Measurements from ENCODE around the gene FER.
"Not testable (repeated sequence)": the region's sequence is repeated elsewhere in the genome, so short reads cannot be mapped to it uniquely, and the experiment has no call there.

FER gene

DNA sequence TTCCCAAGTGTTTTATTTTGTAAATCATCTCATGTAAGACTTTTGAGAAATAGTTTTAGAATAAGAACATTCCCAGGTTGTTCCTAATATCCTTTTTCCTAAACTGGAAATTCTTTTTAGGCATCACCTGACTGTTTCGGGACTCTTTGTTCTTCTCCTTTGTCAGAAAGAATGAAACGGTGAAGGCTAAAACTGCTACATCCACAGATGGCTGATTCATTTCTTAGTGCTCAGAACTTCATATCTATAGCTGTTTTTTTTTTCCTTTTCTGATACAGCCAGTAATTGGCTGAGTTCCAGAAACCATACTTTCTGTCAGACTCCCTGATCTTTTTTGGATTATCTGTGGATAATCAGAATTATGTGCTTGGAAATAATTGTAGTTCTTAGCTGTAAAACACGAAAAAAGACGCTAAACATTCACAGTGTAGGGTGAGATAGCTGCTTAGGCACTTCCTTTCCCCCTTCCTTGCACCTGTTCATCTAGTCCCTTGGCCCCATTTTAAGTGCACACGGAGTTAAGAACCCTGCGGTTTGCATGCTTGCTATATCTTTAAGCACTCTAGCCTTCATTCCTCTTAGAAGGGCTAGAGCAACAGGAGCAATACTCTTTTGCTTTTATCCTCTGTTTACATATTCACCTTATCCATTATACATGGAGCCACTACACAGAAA, 378.2 kb downstream of the FER start:
- no peak for DNase-seq (ENCODE audit: low read depth)

- no peak for DNase-seq (ENCODE audit: low read depth)
These were observed 378.8 kb downstream of the FER start for GRCh38 chr5:109126481-109126880.

GRCh38 chr5:109136906-109137305, 389.2 kb downstream of the FER start:
- no peak for DNase-seq (ENCODE audit: low read depth)

- no peak for DNase-seq (ENCODE audit: low read depth)
These were observed 393.8 kb downstream of the FER start for GRCh38 chr5:109141222-109142200.

GRCh38 chr5:109143031-109143430, 395.3 kb downstream of the FER start:
- no peak for DNase-seq (ENCODE audit: low read depth)

DNA sequence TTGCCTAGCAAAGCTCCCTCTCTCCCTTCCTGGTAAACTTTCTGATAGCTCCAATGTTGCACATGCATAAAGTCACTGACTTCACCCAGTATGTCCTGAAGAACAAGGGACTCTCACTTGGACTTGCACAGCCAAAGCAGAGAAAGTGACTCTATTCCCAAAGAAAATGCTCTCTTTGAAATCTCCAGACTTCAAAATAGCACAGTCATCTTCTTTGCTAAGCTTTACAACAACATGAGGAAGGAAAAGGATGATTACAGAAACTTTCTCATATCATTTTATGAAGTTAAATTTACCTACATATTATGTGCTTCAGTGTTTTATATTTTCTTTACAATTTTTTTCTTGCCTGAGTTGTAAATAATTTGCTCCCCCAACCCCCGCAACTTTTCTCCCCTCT, 397.4 kb downstream of the FER start:
- DNase-seq (ENCODE audit: low read depth): no peak

DNA sequence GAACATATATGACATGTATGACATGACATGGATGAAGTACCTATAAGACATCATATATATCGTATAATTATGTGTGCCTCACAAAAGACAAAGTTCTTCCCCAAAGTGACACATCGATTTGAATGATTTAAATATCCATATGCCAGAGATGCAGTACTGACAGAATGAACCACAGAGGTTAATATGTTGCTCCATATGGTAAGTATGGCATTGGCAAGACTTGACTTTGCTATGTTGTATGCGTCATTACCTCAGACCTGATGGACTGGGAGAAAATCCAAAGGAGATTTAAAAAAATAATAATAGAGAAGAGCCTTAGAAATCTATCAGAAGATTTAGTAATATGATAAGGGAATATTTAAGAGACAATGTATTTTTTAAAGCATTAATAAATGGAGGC, 398.9 kb downstream of the FER start:
- DNase-seq (ENCODE audit: low read depth): no peak

- no peak for DNase-seq (ENCODE audit: low read depth)
These were observed 404.9 kb downstream of the FER start for GRCh38 chr5:109152565-109152964.

DNA sequence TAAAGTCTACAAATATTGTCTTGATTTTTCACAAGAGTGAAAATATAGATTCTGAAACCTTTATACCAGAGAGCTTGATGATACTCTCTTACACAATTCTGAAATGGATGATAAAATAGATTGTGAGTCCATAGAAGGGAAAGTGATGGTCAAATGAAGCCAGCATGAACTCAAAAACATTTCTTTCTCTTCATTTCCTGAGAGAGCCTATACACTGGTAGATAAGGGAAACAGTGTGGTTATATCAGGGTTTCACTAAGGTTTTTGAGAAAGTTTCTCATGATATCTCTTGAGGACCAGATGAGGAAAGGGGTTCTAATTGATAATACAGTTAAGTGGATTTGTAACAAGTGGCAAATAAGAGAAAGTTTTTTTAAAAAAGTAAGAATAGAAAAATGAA, 407.9 kb downstream of the FER start:
- DNase-seq (ENCODE audit: low read depth): no peak

DNA sequence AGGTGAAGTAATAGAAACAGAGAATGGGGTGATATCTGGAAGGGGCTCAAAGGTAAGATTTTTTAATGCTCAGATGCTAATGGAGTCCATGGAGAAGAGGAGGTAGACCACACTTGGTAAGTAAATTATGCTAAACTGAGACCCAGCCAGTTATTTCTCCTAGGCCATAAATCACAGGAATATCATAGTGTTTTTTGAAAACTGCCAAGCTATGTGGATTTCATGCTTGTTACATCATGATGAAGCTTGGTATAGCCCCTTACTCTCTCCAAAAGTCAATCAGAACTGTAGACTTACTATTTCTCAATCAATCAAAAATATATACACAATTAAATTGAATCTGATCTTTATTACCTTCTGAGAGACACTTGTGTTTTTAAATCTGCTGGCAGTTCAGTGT, 409.2 kb downstream of the FER start:
- DNase-seq (ENCODE audit: low read depth): no peak

- DNase-seq (ENCODE audit: low read depth): no peak
These were observed 412.8 kb downstream of the FER start for GRCh38 chr5:109160468-109160867.

- no peak for DNase-seq (ENCODE audit: low read depth)
These were observed 414.4 kb downstream of the FER start for GRCh38 chr5:109161914-109162683.

GRCh38 chr5:109163336-109163735, 415.6 kb downstream of the FER start:
- no peak for DNase-seq (ENCODE audit: low read depth)

DNA sequence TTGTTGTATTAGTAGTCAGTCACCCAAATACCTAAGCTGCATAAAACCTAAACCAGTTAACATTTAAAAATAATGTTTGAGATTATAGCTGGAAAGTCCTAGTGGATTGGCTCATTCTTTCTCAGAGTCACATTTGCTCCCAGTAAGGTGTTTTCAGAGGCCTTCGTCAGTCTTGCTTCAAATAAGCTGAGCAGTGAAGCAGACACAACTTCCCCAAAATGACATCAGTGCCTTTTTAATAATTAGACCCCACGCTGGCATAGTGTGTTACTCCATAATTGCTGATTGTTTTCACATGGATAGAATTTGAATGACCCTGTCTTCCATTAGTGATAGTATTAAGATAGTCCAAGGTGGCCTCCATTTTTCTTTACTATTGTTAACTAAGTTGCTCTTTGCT, 416.3 kb downstream of the FER start:
- DNase-seq (ENCODE audit: low read depth): no peak

GRCh38 chr5:109167586-109167985, 419.9 kb downstream of the FER start:
- no peak for DNase-seq (ENCODE audit: low read depth)

DNA sequence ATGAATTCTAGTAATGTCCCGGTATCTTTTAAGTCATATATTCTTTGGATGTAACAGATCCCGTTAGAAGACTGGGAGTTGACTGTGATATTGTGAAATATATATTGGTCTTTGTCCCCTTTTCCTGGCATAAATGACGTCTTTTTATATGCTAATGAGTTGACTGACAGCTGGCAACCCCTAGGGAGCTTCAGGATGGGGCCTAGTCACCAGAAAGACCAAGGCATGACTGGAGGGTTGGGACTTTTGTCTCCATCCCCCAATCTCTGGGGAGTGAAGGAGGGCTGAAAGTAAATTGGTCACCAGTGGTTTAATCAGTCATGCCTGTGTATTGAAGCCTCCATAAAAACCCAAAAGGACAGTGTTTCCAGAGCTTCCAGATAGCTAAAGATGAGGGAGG, 420.5 kb downstream of the FER start:
- no peak for DNase-seq (ENCODE audit: low read depth)

DNA sequence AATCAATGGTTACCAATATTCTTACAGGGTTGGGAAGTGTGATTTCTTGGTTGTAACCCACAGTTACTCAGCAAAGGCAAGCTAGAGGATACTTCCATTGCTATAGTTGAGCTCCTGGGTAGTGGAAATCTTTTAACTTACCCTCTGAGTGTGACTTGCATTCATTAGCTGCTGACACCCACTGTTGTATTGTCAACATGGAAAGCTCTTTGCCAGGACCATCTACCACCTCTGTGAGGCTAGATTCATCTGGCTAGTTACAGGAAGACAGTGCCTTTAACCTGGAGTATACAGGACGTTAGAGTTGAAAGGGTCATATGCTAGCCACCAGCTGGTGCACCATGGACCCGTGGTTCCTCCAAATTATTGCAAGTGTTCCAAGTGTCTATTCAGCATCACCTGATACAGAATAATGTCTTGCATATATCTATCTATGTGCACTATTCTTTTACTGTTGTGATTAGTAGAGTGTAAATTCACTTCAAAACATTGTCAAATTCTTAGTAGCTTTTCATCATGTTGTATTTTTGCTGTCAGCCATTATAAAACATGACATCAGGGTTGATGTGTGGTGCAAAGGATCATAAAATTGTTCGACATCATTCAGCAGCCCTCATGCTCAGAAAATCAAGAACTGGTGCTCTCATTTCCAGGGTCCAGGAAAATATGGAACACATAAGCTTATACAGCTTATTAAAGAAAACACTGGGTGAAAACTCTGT, 423.1 kb downstream of the FER start:
- DNase-seq (ENCODE audit: low read depth): no peak

- not testable (repeated sequence) for DNase-seq (ENCODE audit: low read depth)
These were observed 423.9 kb downstream of the FER start for GRCh38 chr5:109171437-109172073.

- no peak for DNase-seq (ENCODE audit: low read depth)
These were observed 425.5 kb downstream of the FER start for GRCh38 chr5:109173036-109173794.

DNA sequence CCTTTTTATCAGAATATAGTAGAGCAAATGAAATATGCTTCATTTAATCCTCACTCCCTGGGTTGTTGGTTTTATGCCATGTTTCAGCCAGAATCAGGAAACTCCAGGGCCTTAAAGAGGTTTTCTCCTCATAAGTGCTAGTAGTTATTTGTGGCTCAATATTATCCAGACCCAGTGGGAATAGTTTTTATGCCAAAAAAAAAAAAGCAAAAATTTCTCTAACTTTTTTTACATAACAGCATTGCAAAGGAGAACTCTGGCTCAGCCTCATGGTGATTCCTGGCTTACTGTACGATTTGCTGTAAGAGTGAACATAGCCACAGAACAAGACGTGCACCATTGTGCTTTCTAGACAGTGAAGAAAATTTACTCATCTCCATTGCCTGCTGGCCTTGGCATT, 429.5 kb downstream of the FER start:
- DNase-seq (ENCODE audit: low read depth): no peak

GRCh38 chr5:109177782-109178181, 430.1 kb downstream of the FER start:
- no peak for DNase-seq (ENCODE audit: low read depth)
